ENCODE data around the gene CAMTA1.

GRCh38 chr1:6991266-6991665, 206.0 kb downstream of the CAMTA1 start:
- TF ChIP-seq CTCF (IDR thresholded peaks at IDR 0.05) (no peak), POLR2A (IDR thresholded peaks at IDR 0.05) (no peak)
